DND-41 (cell line): ENCODE measurements around the gene TULP4.
"Not testable (repeated sequence)": the region's sequence is repeated elsewhere in the genome, so short reads cannot be mapped to it uniquely, and the experiment has no call there.

Source experiments
- ATAC-seq: fragments of 200-7000 bp; cut with Tn5 transposase; 3 replicates; pipeline ENCODE4 v1.9.1; 2021; ENCODE audit warnings: low read depth; ENCODE audit not compliant: insufficient read depth
- DNase-seq: peaks from one replicate; pipeline ENCODE4 v3.0.0-alpha.2; 2020
- H2AFZ ChIP-seq: 2 replicates; pipeline ENCODE4 v1.6.0; 2012; ENCODE audit warnings: low read depth, low read length
- H3K27ac ChIP-seq: 2 replicates; pipeline ENCODE4 v1.5.1; 2012; ENCODE audit warnings: low read length, inconsistent platforms
- H3K27me3 ChIP-seq: fragments of 200-600 bp; sonication (generic); 2 replicates; pipeline ENCODE4 v1.6.0; 2012; ENCODE audit warnings: low read length, mild to moderate bottlenecking, inconsistent platforms; ENCODE audit not compliant: insufficient read depth, poor library complexity
- H3K36me3 ChIP-seq: 2 replicates; pipeline ENCODE4 v1.5.1; 2012; ENCODE audit warnings: low read length, inconsistent platforms; ENCODE audit not compliant: insufficient read depth
- H3K4me1 ChIP-seq: 2 replicates; pipeline ENCODE4 v1.5.1; 2012; ENCODE audit warnings: mild to moderate bottlenecking, low read length; ENCODE audit not compliant: insufficient read depth
- H3K4me2 ChIP-seq: 2 replicates; pipeline ENCODE4 v1.6.0; 2012; ENCODE audit warnings: mild to moderate bottlenecking, moderate library complexity, low read length, inconsistent platforms; ENCODE audit not compliant: insufficient read depth
- H3K4me3 ChIP-seq, 2 experiments: fragments of 200-600 bp in 1 of 2; shearing (Covaris generic) in 1 of 2; 2 replicates each; pipeline ENCODE4 v1.5.1; 2012 to 2016; ENCODE audit warnings: inconsistent platforms in 2 of 2, low read length in 2 of 2, mild to moderate bottlenecking in 2 of 2, low read depth in 1 of 2, moderate library complexity in 1 of 2
- H3K79me2 ChIP-seq: 2 replicates; pipeline ENCODE4 v1.6.0; 2012; ENCODE audit warnings: low read length, inconsistent platforms; ENCODE audit not compliant: insufficient read depth
- H3K9ac ChIP-seq: 2 replicates; pipeline ENCODE4 v1.6.0; 2012; ENCODE audit warnings: low read depth, mild to moderate bottlenecking, inconsistent platforms, low read length, moderate library complexity
- H3K9me3 ChIP-seq: 2 replicates; pipeline ENCODE4 v1.5.1; 2012; ENCODE audit warnings: low read length, moderate library complexity, mild to moderate bottlenecking, inconsistent platforms; ENCODE audit not compliant: insufficient read depth, severe bottlenecking
- H4K20me1 ChIP-seq: 2 replicates; pipeline ENCODE4 v1.6.0; 2012; ENCODE audit warnings: low read length; ENCODE audit not compliant: insufficient read depth
- EZH2 ChIP-seq: IDR thresholded peaks from 3 replicates; pipeline ENCODE4 v1.6.1; 2012; ENCODE audit warnings: borderline replicate concordance, low read depth, mild to moderate bottlenecking, moderate library complexity, low read length, inconsistent platforms; ENCODE audit not compliant: severe bottlenecking
- TF ChIP-seq, protein P1 (sequence below): IDR thresholded peaks from 2 replicates; pipeline ENCODE4 v1.5.1; 2012; ENCODE audit warnings: borderline replicate concordance, low read length, moderate library complexity, mild to moderate bottlenecking; ENCODE audit not compliant: poor library complexity, severe bottlenecking; ENCODE audit errors: extremely low read depth

Gene TULP4

GRCh38 chr6:158556113-158556512 is 243.8 kb downstream of the TULP4 start:
- no peak overlapping the region for H3K4me2 ChIP-seq
- DNase-seq (no peak), ATAC-seq (no peak)
- peaks cover 4% of the 10 kb centered on the region; the same call in 1 of the 2 replicates for H4K20me1 ChIP-seq
- H3K9me3 ChIP-seq = no peaks in the 10 kb centered on the region
- H3K4me1 ChIP-seq = peaks cover 15% of the 10 kb centered on the region
- no peak overlapping the region for H2AFZ ChIP-seq
- TF ChIP-seq EZH2 = no peak
- TF ChIP-seq, protein P1, sequence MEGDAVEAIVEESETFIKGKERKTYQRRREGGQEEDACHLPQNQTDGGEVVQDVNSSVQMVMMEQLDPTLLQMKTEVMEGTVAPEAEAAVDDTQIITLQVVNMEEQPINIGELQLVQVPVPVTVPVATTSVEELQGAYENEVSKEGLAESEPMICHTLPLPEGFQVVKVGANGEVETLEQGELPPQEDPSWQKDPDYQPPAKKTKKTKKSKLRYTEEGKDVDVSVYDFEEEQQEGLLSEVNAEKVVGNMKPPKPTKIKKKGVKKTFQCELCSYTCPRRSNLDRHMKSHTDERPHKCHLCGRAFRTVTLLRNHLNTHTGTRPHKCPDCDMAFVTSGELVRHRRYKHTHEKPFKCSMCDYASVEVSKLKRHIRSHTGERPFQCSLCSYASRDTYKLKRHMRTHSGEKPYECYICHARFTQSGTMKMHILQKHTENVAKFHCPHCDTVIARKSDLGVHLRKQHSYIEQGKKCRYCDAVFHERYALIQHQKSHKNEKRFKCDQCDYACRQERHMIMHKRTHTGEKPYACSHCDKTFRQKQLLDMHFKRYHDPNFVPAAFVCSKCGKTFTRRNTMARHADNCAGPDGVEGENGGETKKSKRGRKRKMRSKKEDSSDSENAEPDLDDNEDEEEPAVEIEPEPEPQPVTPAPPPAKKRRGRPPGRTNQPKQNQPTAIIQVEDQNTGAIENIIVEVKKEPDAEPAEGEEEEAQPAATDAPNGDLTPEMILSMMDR = no peak
- H3K79me2 ChIP-seq = peaks cover 7% of the 10 kb centered on the region
- H3K27ac ChIP-seq = no peak overlapping the region
- H3K4me3 ChIP-seq = no peak overlapping the region
- H3K9ac ChIP-seq = no peak overlapping the region
- H3K36me3 ChIP-seq = no peaks in the 10 kb centered on the region; the same call in 1 of the 2 replicates
- H3K27me3 ChIP-seq = no peaks in the 10 kb centered on the region

GRCh38 chr6:158557110-158557509 is 244.8 kb downstream of the TULP4 start:
- not testable (repeated sequence) for H3K9ac ChIP-seq, H3K27ac ChIP-seq, H2AFZ ChIP-seq, H3K9me3 ChIP-seq, H3K4me3 ChIP-seq, ATAC-seq, H3K36me3 ChIP-seq, H3K27me3 ChIP-seq, DNase-seq, H3K4me2 ChIP-seq
- peaks cover 17% of the 10 kb centered on the region for H3K79me2 ChIP-seq
- H4K20me1 ChIP-seq = peaks cover 14% of the 10 kb centered on the region; the same call in 1 of the 2 replicates
- H3K4me1 ChIP-seq = peaks cover 24% of the 10 kb centered on the region

- no peak for TF ChIP-seq EZH2
- TF ChIP-seq, protein P1 = no peak
- no peak for ATAC-seq
- no peak overlapping the region for H3K4me3 ChIP-seq
- peaks cover 28% of the 10 kb centered on the region for H3K4me1 ChIP-seq
- no peak for DNase-seq
- no peaks in the 10 kb centered on the region for H3K9me3 ChIP-seq
- H4K20me1 ChIP-seq = peaks cover 22% of the 10 kb centered on the region; the same call in 1 of the 2 replicates
- H3K9ac ChIP-seq = no peak overlapping the region
- peak overlapping the region; percentile 81; the same call in 1 of the 2 replicates for H2AFZ ChIP-seq
- no peaks in the 10 kb centered on the region; the same call in 1 of the 2 replicates for H3K36me3 ChIP-seq
- no peaks in the 10 kb centered on the region for H3K27me3 ChIP-seq
- H3K4me2 ChIP-seq = no peak overlapping the region
- H3K79me2 ChIP-seq = peaks cover 26% of the 10 kb centered on the region
- H3K27ac ChIP-seq = no peak overlapping the region
These were observed 245.7 kb downstream of the TULP4 start for GRCh38 chr6:158557927-158558326.

- ATAC-seq = no peak
- Histone ChIP-seq H3K27ac (no peak overlapping the region), H4K20me1 (peaks cover 27% of the 10 kb centered on the region; the same call in 1 of the 2 replicates)
These were observed 246.4 kb downstream of the TULP4 start for GRCh38 chr6:158558415-158559306.

More at GRCh38 chr6:158558415-158559306, 246.4 kb downstream of the TULP4 start:
- Histone ChIP-seq H3K4me1 (peaks cover 32% of the 10 kb centered on the region), H3K79me2 (peaks cover 33% of the 10 kb centered on the region), H3K27me3 (no peaks in the 10 kb centered on the region), H3K9ac (no peak overlapping the region), H3K36me3 (peaks cover 2% of the 10 kb centered on the region; the same call in 1 of the 2 replicates), H3K9me3 (no peaks in the 10 kb centered on the region), H3K4me3 (no peak overlapping the region), H2AFZ (peak overlapping the region; percentile 81), H3K4me2 (peak overlapping the region; percentile 69; the same call in 1 of the 2 replicates)
- no peak for TF ChIP-seq EZH2
- TF ChIP-seq, protein P1 = no peak
- no peak for DNase-seq
